ENCODE measurements around the gene HHAT. TPM values are rescaled to one million over a fixed set of nuclear protein-coding genes. Genes with fewer than 3 reads are reported as not detected.

Gene HHAT
- polyA plus RNA-seq, 2 of the 4 experiments (the other 2 are of a cell fraction): 3.8 to 4.5 TPM

DNA sequence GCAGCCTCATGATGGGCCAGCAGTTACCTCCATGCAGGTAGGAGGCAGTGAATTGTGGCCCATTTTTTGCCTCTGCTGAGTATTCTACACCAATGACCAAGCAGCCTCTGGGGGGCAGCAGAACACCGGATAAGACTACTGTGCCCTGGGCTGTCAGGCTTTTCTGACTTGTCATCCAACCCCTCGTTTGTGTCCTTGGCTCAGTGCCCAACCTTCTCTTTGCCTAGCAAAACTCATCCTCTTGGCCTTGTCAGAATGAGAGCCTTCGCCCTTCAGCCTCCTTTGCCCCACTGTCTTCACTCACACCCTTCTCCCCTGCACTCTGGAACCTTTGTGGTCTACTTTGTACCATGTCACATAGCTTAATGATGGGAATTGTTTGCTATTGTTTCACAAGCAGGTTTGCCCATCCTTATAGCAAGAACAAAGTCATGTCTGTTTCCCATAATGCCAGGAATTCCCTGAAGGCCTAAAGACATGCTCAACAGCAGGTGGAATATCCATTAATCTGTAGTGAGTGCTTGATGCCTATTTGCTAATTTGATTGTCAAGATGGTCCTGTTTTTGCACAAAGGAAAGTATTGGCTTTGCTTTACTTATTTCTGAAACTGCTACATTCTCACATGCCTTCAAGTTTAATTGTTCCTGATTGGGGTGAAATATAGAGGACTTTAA lies 255.9 kb downstream of the HHAT start:
- 5% methylated on average over 3 of the region's 3 CpGs for WGBS (ENCODE audit: missing lambda C conversion rate)
- ATAC-seq: peak; percentile 97 to 99
- Histone ChIP-seq H3K4me3 (no peak overlapping the region), H3K9me3 (0 out of 3 replicates have a peak, but pooled peaks cover 3% of the 10 kb centered on the region), H3K27ac (peak overlapping the region; percentile 64 to 79), H3K4me1 (peaks cover 14% of the 10 kb centered on the region), H3K4me2 (peak overlapping the region; percentile 16; the same call in 1 of the 3 replicates)
- ChIA-PET CTCF (interaction anchor here (0.6 to 17.1 kb wide), 32 partner anchors 9 to 905 kb away, joined by 3 to 279 read pairs (median 4); partner anchors contain the start of gene KCNH1), POLR2A (interaction anchor here (1.4 kb wide), 1 partner anchor 13 kb away, joined by 4 read pairs; no protein-coding TSS in a partner anchor)
- DNase-seq (ENCODE audit: low read depth in 1 of 2, low spot score in 1 of 2): peak; percentile 86 to 94
- no peak for TF ChIP-seq RFX5 (IDR thresholded peaks at IDR 0.05)
- no peak for TF ChIP-seq BHLHE40 (IDR thresholded peaks at IDR 0.05; ENCODE audit: low read depth, low read length)
- peak; percentile 41 for TF ChIP-seq MAFK (IDR thresholded peaks at IDR 0.05; ENCODE audit: partially characterized antibody)
- TF ChIP-seq CEBPB (IDR thresholded peaks at IDR 0.05): peak in 1 of 2 experiments; percentile 36; a peak in 1 of 4 replicates
- TF ChIP-seq, protein P1, sequence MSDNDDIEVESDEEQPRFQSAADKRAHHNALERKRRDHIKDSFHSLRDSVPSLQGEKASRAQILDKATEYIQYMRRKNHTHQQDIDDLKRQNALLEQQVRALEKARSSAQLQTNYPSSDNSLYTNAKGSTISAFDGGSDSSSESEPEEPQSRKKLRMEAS (IDR thresholded peaks at IDR 0.05): peak; percentile 33; the same call in 1 of the 2 replicates
- peak in 1 of 2 experiments; percentile 33; a peak in 1 of 5 replicates for TF ChIP-seq JUN (IDR thresholded peaks at IDR 0.05)
- TF ChIP-seq, protein P2, sequence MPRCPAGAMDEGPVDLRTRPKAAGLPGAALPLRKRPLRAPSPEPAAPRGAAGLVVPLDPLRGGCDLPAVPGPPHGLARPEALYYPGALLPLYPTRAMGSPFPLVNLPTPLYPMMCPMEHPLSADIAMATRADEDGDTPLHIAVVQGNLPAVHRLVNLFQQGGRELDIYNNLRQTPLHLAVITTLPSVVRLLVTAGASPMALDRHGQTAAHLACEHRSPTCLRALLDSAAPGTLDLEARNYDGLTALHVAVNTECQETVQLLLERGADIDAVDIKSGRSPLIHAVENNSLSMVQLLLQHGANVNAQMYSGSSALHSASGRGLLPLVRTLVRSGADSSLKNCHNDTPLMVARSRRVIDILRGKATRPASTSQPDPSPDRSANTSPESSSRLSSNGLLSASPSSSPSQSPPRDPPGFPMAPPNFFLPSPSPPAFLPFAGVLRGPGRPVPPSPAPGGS (IDR thresholded peaks at IDR 0.05): no peak
- no peak for TF ChIP-seq MYC (IDR thresholded peaks at IDR 0.05; ENCODE audit: borderline replicate concordance, low read length)
- TF ChIP-seq FOSL2 (IDR thresholded peaks at IDR 0.05): no peak
- peak; percentile 40 for TF ChIP-seq FOSL2 (CRISPR knock-in tag; IDR thresholded peaks at IDR 0.05)
- no peak for TF ChIP-seq POLR2A (IDR thresholded peaks at IDR 0.05; ENCODE audit: low read length)
- no peak for TF ChIP-seq EHMT2 (IDR thresholded peaks at IDR 0.05; ENCODE audit: low read depth)
- peak; percentile 99 for TF ChIP-seq RAD21 (conservative IDR thresholded peaks at IDR 0.05 in 1 of 2, IDR thresholded peaks at IDR 0.05 in 1 of 2)
- no peak for TF ChIP-seq CBX8 (IDR thresholded peaks at IDR 0.05)
- no peak for TF ChIP-seq NR3C1 (IDR thresholded peaks at IDR 0.05)
- TF ChIP-seq, protein P3, sequence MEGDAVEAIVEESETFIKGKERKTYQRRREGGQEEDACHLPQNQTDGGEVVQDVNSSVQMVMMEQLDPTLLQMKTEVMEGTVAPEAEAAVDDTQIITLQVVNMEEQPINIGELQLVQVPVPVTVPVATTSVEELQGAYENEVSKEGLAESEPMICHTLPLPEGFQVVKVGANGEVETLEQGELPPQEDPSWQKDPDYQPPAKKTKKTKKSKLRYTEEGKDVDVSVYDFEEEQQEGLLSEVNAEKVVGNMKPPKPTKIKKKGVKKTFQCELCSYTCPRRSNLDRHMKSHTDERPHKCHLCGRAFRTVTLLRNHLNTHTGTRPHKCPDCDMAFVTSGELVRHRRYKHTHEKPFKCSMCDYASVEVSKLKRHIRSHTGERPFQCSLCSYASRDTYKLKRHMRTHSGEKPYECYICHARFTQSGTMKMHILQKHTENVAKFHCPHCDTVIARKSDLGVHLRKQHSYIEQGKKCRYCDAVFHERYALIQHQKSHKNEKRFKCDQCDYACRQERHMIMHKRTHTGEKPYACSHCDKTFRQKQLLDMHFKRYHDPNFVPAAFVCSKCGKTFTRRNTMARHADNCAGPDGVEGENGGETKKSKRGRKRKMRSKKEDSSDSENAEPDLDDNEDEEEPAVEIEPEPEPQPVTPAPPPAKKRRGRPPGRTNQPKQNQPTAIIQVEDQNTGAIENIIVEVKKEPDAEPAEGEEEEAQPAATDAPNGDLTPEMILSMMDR (IDR thresholded peaks at IDR 0.05): peak; percentile 96
- peak; percentile 100 for TF ChIP-seq SMC3 (IDR thresholded peaks at IDR 0.05)
- TF ChIP-seq NFE2L2 (conservative IDR thresholded peaks at IDR 0.05; ENCODE audit: low read length): 0 out of 2 replicates have a peak, but pooled peaks have one; percentile 25
- TF ChIP-seq ZSCAN20 (CRISPR knock-in tag; IDR thresholded peaks at IDR 0.05): no peak
- no peak for TF ChIP-seq HEYL (CRISPR knock-in tag; IDR thresholded peaks at IDR 0.05)
- TF ChIP-seq RNF2 (IDR thresholded peaks at IDR 0.05; ENCODE audit: borderline replicate concordance, low read depth): no peak
- TF ChIP-seq ESRRA (IDR thresholded peaks at IDR 0.05; ENCODE audit: borderline replicate concordance, low read length): no peak
- TF ChIP-seq JUNB (IDR thresholded peaks at IDR 0.05): no peak
- peak; percentile 97 for FAIRE-seq

DNA sequence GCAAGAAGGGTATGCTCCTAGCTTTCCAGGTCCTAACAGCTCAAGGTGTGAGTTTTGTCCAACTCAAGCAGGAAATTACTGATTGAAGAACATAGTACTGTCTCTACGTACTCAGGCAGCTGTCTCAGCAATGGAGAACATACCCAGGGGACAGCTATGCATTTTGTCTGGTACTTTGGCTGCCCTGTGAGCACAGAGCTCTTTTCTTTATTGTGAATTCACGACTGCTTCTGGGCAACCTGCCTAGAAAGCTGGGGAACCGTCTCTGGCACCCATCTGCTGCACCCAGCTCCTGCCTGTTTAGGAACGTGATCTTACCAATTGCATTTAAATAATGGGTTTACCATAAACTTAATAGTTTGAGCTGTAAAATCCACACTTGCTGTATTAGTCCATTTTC lies 258.1 kb downstream of the HHAT start:
- no peak for ATAC-seq
- Histone ChIP-seq H3K4me1 (peaks cover 14% of the 10 kb centered on the region), H3K4me2 (no peak overlapping the region), H3K9me3 (0 out of 3 replicates have a peak, but pooled peaks cover 6% of the 10 kb centered on the region), H3K27ac (peak overlapping the region; percentile 64 to 79; a peak in 5 of 6 replicates), H3K4me3 (no peak overlapping the region)
- TF ChIP-seq POLR2A (IDR thresholded peaks at IDR 0.05; ENCODE audit: low read length) (no peak), HOXB13 (CRISPR knock-in tag; IDR thresholded peaks at IDR 0.05; ENCODE audit: low read depth) (no peak), CHD2 (IDR thresholded peaks at IDR 0.05; ENCODE audit: low read length, partially characterized antibody) (no peak), MYC (IDR thresholded peaks at IDR 0.05; ENCODE audit: borderline replicate concordance, low read length) (no peak), ZNF302 (CRISPR knock-in tag; IDR thresholded peaks at IDR 0.05) (no peak), PHF8 (IDR thresholded peaks at IDR 0.05; ENCODE audit: borderline replicate concordance, low read depth) (no peak), TFCP2L1 (CRISPR knock-in tag; IDR thresholded peaks at IDR 0.05) (no peak), NFE2L2 (conservative IDR thresholded peaks at IDR 0.05; ENCODE audit: low read length) (no peak), BHLHE40 (IDR thresholded peaks at IDR 0.05; ENCODE audit: low read depth, low read length) (no peak)
- TF ChIP-seq, protein P4, sequence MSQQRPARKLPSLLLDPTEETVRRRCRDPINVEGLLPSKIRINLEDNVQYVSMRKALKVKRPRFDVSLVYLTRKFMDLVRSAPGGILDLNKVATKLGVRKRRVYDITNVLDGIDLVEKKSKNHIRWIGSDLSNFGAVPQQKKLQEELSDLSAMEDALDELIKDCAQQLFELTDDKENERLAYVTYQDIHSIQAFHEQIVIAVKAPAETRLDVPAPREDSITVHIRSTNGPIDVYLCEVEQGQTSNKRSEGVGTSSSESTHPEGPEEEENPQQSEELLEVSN (IDR thresholded peaks at IDR 0.05; ENCODE audit: borderline replicate concordance, low read depth): no peak
- TF ChIP-seq, protein P5, sequence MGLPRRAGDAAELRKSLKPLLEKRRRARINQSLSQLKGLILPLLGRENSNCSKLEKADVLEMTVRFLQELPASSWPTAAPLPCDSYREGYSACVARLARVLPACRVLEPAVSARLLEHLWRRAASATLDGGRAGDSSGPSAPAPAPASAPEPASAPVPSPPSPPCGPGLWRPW (IDR thresholded peaks at IDR 0.05): no peak
- ChIA-PET POLR2A (interaction anchor here (1.2 kb wide), 1 partner anchor 11 kb away, joined by 5 read pairs; no protein-coding TSS in a partner anchor), CTCF (interaction anchor here (1.0 to 17.1 kb wide), 6 partner anchors 10 to 549 kb away, joined by 3 to 279 read pairs (median 8); partner anchors contain the start of gene KCNH1)
- DNase-seq (ENCODE audit: low read depth in 1 of 2, low spot score in 1 of 2): no peak
- WGBS (ENCODE audit: missing lambda C conversion rate): 85% methylated on average over 4 of the region's 4 CpGs
- FAIRE-seq: no peak
